Nephron (organoid): ENCODE measurements around the gene HMX3.

Source experiments
- H3K27ac Mint-ChIP-seq, 3 experiments: 2 replicates each; pipeline ENCODE4 v1.8.0; 2020; ENCODE audit warnings: mixed read lengths in 3 of 3, mild to moderate bottlenecking in 2 of 3, moderate library complexity in 1 of 3
- H3K27me3 Mint-ChIP-seq: 2 replicates; pipeline ENCODE4 v1.8.0; 2021; ENCODE audit warnings: low read depth, mild to moderate bottlenecking, moderate library complexity, mixed read lengths
- H3K36me3 Mint-ChIP-seq: 2 replicates; pipeline ENCODE4 v1.8.0; 2020; ENCODE audit warnings: low read depth, mixed read lengths
- H3K4me1 Mint-ChIP-seq: 2 replicates; pipeline ENCODE4 v1.8.0; 2020; ENCODE audit warnings: mixed read lengths
- H3K4me3 Mint-ChIP-seq, 3 experiments: 2 replicates each; pipeline ENCODE4 v1.8.0; 2020; ENCODE audit warnings: mild to moderate bottlenecking in 3 of 3, mixed read lengths in 3 of 3, moderate library complexity in 2 of 3
- H3K9me3 Mint-ChIP-seq: 2 replicates; pipeline ENCODE4 v1.8.0; 2020; ENCODE audit warnings: mixed read lengths
- TF ChIP-seq, protein P1 (sequence below), 3 experiments: fragments of 200-600 bp; sonication (generic); IDR thresholded peaks; one replicate each; pipeline ENCODE4 v1.5.0; 2021; ENCODE audit warnings: antibody characterized with exemption in 3 of 3; ENCODE audit not compliant: unreplicated experiment in 3 of 3

HMX3 gene

DNA sequence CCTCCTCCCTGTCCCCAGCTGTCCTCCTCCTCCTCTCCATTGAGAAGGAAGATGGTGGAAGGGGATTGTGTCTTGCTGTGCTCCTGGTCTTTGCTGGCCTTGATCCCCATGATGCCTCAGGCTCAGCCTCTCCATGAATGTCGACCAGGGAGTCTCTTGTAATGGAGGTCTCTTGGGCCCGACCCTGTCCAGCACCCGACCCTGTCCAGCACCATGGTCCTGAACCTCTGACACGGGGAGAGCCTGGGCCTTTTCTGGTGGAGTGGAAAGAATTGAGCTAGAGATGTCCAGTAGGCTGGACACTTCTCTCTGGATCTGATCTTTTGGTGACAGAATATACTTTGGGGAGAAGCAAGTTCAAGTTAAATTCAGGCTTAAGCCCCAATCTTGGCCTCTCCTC is 42.3 kb upstream of the HMX3 start:
- Mint-ChIP-seq H3K36me3 (no peaks in the 10 kb centered on the region), H3K4me1 (no peaks in the 10 kb centered on the region), H3K9me3 (no peaks in the 10 kb centered on the region), H3K4me3 (no peak overlapping the region), H3K27ac (no peak overlapping the region), H3K27me3 (peaks cover 48% of the 10 kb centered on the region)
- TF ChIP-seq, protein P1, sequence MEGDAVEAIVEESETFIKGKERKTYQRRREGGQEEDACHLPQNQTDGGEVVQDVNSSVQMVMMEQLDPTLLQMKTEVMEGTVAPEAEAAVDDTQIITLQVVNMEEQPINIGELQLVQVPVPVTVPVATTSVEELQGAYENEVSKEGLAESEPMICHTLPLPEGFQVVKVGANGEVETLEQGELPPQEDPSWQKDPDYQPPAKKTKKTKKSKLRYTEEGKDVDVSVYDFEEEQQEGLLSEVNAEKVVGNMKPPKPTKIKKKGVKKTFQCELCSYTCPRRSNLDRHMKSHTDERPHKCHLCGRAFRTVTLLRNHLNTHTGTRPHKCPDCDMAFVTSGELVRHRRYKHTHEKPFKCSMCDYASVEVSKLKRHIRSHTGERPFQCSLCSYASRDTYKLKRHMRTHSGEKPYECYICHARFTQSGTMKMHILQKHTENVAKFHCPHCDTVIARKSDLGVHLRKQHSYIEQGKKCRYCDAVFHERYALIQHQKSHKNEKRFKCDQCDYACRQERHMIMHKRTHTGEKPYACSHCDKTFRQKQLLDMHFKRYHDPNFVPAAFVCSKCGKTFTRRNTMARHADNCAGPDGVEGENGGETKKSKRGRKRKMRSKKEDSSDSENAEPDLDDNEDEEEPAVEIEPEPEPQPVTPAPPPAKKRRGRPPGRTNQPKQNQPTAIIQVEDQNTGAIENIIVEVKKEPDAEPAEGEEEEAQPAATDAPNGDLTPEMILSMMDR (IDR thresholded peaks at IDR 0.05; ENCODE audit: unreplicated experiment in 3 of 3): no peak

DNA sequence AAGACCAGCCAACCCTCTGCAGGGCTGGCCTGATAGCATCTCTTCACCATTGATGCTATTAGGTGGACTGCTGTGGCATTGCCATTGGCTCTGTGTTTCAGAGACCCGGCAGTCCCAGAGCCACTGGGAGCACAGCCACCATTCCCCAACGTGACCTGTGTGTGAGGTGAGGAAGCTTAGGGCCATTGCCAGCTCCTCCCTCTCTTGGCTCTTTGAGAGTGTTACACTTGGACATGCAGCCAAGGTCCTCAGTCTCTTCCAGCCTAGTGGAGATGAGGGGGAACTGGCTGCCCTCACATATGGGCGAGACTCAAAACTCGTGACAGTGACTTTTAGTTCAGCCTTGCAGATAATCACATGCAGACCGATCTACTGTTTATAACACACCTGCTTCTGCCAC is 39.3 kb upstream of the HMX3 start:
- Mint-ChIP-seq H3K9me3 (no peaks in the 10 kb centered on the region), H3K4me1 (no peaks in the 10 kb centered on the region), H3K27me3 (peaks cover 50% of the 10 kb centered on the region), H3K27ac (no peak overlapping the region), H3K4me3 (no peak overlapping the region), H3K36me3 (no peaks in the 10 kb centered on the region)
- TF ChIP-seq, protein P1 (IDR thresholded peaks at IDR 0.05; ENCODE audit: unreplicated experiment in 3 of 3): no peak

DNA sequence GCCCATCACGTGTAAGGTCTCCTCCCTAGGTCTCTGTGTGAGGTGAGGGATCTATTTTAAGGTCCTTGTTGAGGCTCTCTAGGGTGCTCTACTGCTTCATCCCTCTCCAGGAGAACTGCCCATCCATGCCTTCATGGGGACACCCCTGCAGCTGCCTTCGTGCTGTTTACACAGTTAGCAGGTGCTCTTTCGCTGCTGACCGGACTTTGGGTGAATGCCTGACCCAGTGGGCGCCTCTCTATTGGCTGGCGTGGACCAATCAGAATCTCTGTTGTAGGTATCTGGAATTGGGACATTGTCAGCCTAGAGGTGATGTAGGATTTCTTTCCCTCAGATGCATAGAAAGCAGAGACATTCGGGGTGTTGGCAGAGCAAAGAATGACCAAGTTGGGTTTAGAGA is 38.7 kb upstream of the HMX3 start:
- peaks cover 51% of the 10 kb centered on the region for H3K27me3 Mint-ChIP-seq
- H3K9me3 Mint-ChIP-seq: no peaks in the 10 kb centered on the region

DNA sequence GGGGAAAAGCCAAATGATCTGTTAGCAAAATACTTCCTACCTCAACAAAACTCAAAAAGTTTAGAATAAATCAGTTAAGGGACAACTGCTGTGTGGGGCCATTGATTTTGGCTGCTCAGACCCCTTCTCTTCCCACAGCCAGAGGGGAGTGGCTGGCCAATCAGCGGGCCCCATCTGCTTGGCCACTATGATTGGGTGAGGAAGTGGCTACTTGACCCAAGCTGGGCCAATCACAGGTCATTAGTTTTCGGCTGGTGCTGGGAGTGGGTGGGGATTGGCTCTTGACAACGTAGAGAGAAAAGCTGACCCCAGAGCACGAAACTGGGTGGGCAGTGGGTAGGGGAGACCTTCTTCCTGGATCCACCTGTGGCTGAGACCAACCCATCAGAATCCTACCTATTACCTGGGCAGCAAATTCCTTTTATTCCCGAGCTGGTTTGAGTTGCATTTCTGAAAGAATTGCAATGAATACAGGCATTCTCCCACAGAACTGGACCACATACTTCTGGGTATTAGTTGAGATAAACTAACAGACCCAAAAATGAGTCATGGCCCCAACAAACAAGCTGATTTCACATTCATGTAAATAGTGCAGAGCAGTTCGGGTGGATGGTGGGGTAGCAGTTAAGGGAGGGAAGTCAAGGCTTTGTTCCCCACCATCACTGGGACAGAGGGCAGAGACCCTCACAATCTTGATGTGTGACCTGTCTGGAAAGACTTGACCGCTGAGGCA is 35.6 kb upstream of the HMX3 start:
- H3K27ac Mint-ChIP-seq: no peak overlapping the region
- no peaks in the 10 kb centered on the region for H3K4me1 Mint-ChIP-seq
- H3K27me3 Mint-ChIP-seq: peaks cover 56% of the 10 kb centered on the region
- no peaks in the 10 kb centered on the region for H3K9me3 Mint-ChIP-seq
- no peak overlapping the region for H3K4me3 Mint-ChIP-seq
- no peaks in the 10 kb centered on the region for H3K36me3 Mint-ChIP-seq
- TF ChIP-seq, protein P1 (IDR thresholded peaks at IDR 0.05; ENCODE audit: unreplicated experiment in 3 of 3): no peak

More for the DNA sequence above, 38.7 kb upstream of the HMX3 start:
- Mint-ChIP-seq H3K27ac (no peak overlapping the region), H3K4me1 (no peaks in the 10 kb centered on the region), H3K4me3 (no peak overlapping the region), H3K36me3 (no peaks in the 10 kb centered on the region)
- TF ChIP-seq, protein P1 (IDR thresholded peaks at IDR 0.05; ENCODE audit: unreplicated experiment in 3 of 3): no peak

DNA sequence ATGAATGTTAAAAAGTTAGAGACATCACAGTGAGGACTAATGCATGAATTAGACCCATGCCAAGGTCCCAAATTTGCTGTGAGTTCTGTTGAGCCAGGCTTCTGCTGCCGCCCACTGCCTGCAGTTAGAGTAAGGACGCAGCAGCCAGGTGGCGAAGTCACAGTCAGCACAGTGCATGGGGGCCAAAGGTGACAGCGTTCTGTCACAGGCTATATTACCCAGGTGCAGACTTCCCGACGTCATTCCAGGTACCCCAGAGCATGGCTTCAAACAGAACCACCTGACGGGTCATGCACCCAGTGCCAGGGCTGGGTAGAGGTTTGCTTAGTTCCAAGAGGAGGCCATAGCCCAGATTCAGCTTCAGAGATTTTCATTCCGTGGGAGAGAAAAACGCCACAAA is 33.9 kb upstream of the HMX3 start:
- Mint-ChIP-seq H3K4me3 (no peak overlapping the region), H3K27me3 (peaks cover 65% of the 10 kb centered on the region), H3K4me1 (no peaks in the 10 kb centered on the region), H3K9me3 (no peaks in the 10 kb centered on the region), H3K27ac (no peak overlapping the region), H3K36me3 (no peaks in the 10 kb centered on the region)
- TF ChIP-seq, protein P1 (IDR thresholded peaks at IDR 0.05; ENCODE audit: unreplicated experiment in 3 of 3): no peak

DNA sequence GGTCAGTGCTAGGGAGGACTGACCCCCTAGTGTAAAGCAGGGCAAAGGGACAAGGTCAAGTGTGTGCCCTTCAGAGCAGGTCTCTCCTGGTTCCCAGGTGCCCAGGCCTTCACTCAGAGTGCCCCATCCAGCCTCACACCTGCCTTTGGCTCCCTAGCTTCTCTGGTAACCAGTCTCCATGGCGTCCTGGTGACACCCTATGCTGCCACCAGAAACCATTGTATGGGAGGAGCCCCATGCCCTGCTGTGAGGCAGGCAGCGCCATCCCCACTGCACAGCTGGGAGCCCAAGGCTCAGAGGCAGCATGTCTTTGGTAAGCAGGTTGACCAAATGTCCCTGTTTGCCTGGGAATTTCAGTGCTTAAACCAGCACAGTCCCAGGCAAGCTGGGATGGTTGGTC is 33.1 kb upstream of the HMX3 start:
- no peak overlapping the region for H3K4me3 Mint-ChIP-seq
- peaks cover 62% of the 10 kb centered on the region for H3K27me3 Mint-ChIP-seq
- TF ChIP-seq, protein P1 (IDR thresholded peaks at IDR 0.05; ENCODE audit: unreplicated experiment in 3 of 3): no peak
- H3K27ac Mint-ChIP-seq: no peak overlapping the region
- H3K4me1 Mint-ChIP-seq: no peaks in the 10 kb centered on the region
- no peaks in the 10 kb centered on the region for H3K9me3 Mint-ChIP-seq
- no peaks in the 10 kb centered on the region for H3K36me3 Mint-ChIP-seq
